GM20431 (cell line): Measurements from ENCODE around the gene SESN1.
"Not testable (repeated sequence)": the region's sequence is repeated elsewhere in the genome, so short reads cannot be mapped to it uniquely, and the experiment has no call there.

ENCODE experiments used
- in situ Hi-C: fragments of 300-500 bp; cut with MseI, MboI; formaldehyde crosslinking; loops from one replicate; pipeline ENCODE4 v1.15.0; 2020; ENCODE audit warnings: low sequenced_read_pairs; ENCODE audit not compliant: unreplicated experiment

The SESN1 gene

DNA sequence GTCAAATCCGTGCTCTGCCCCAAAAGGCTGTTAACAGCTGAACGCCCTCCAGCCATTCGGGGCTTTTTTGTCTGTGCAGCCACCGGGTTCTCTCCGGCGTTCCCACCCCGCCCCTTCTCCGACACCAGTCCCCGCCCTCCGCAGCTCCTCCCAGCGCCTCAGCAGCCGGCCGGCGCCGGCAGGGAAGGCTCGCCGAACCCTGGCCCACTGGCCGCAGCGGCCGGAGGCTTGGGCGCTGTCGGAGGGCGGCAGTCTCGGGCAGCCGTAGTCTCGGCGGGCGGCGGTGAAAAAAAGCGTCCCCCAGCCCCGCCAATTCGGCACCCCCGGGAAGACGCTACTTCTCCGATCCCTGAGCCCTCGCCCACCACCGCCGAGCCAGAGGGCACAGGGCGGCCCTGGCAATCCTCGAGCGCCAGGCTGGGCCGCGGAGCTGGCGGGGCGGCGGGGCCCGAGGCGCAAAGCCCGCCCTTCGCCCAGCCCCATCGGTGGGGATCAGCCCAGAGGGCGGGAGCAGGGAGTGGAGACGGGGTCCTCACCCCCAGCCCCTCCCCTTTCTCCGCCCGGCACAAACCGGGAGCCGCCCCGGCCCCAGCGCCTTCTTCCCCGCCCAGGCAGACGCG is at the start of gene SESN1:
Gene SESN1, minus strand, starts transcription at position 431 of the 620 bp plus-strand sequence. CDS start 773 bp downstream, outside the sequence.
- in situ Hi-C loops = no loop called here

GRCh38 chr6:109143191-109143590 is 48.5 kb upstream of the SESN1 start:
- in situ Hi-C loops = no loop called here

GRCh38 chr6:109142067-109142466 is 47.4 kb upstream of the SESN1 start:
- in situ Hi-C loops = not testable (repeated sequence)

DNA sequence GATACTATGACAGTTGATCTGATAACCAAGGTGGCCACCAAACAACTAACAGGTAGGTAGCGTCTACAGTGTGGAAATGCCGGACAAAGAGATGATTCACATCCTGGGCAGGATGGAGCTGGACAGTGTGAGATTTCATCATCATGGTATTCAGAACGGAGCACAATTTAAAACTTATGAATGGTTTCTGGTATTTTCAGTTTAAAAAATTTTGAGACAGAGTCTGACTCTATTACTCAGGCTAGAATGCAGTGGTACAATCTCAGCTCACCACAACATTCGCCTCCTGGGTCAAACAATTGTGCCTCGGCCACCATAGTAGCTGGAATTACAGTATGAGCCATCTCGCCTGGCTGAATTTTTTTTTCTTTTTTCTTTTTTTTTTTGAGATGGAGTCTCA is 44.5 kb upstream of the SESN1 start:
- in situ Hi-C loops = no loop called here

DNA sequence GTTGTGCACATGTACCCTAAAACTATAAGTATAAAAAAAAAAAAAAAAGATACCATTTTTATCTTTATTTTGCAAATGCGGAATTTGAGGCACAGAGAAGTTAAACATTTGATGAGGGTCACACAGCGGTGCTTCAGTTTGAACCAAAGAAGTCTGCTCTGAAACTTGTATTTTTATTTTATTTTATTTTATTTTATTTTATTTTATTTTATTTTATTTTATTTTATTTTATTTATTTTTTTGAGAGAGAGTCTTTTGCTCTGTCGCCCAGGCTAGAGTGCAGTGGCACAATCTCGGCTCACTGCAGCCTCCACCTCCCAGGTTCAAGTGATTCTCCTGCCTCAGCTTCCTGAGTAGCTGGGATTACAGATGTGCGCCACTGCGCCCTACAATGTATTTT is 41.9 kb upstream of the SESN1 start:
- in situ Hi-C loops = not testable (repeated sequence)

GRCh38 chr6:109136039-109136438 is 41.4 kb upstream of the SESN1 start:
- in situ Hi-C loops = not testable (repeated sequence)

DNA sequence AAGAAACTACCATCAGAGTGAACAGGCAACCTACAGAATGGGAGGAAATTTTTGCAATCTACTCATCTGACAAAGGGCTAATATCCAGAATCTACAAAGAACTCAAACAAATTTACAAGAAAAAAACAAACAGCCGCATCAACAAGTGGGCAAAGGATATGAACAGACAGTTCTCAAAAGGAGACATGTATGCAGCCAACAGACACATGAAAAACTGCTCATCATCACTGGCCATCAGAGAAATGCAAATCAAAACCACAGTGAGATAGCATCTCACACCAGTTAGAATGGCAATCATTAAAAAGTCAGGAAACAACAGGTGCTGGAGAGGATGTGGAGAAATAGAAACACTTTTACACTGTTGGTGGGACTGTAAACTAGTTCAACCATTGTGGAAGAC is 41.0 kb upstream of the SESN1 start:
- in situ Hi-C loops = not testable (repeated sequence)

DNA sequence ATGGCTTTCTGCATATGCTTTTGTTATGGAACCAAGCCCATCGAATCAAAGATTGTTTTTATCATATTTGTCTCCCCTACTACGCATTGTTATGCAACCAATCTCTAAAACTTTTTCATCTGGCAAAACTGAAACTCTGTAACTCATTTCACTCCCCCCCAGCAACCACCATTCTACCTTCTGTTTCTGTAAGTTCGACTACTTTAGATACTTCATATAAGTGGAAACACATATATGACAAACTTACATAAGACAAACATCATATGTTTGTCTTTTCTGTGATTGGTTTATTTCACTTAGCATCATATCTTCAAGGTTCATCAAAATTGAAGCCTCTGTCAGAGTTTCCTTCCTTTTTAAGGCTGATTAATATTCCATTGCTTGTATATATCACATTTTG is 35.4 kb upstream of the SESN1 start:
- in situ Hi-C loops = no loop called here

- in situ Hi-C loops = no loop called here
Observed at GRCh38 chr6:109125504-109125903, 30.9 kb upstream of the SESN1 start.

- in situ Hi-C loops = no loop called here
Observed at GRCh38 chr6:109124219-109124618, 29.6 kb upstream of the SESN1 start.

DNA sequence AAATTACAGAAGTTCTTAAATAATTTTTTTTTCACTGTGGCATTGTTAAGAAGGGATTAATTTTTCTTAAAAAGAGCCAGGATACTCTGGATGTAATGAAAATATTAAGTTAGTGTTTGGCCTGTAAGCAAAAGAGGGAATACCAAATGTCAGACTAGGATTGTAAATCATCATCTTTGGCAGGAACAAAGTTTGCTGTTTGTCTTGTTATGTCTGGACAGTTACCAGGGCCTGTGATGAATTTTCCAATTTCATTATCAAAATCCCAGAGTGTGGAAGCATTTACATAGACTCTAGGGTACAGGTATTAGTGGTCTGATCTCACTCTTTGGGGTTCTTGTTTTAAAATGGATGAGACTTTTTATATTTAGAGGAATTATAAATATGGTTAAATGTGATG is 26.8 kb upstream of the SESN1 start:
- in situ Hi-C loops = no loop called here

- in situ Hi-C loops = no loop called here
Observed at GRCh38 chr6:109118871-109119354, 24.3 kb upstream of the SESN1 start.

GRCh38 chr6:109118337-109118736 is 23.7 kb upstream of the SESN1 start:
- in situ Hi-C loops = no loop called here

GRCh38 chr6:109117346-109118035 is 22.8 kb upstream of the SESN1 start:
- in situ Hi-C loops = no loop called here

DNA sequence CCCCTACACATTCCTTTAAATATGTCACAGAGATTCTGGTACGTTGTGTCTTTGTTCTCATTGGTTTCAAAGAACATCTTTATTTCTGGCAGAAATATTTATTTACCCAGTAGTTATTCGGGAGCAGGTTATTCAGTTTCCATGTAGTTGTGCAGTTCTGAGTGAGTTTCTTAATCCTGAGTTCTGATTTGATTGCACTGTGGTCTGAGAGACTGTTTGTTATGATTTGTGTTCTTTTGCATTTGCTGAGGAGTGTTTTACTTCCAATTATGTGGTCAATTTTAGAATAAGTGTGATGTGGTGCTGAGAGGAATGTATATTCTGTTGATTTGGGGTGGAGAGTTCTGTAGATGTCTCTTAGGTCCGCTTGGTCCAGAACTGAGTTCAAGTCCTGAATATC is 18.0 kb upstream of the SESN1 start:
- in situ Hi-C loops = not testable (repeated sequence)

GRCh38 chr6:109109663-109110062 is 15.0 kb upstream of the SESN1 start:
- in situ Hi-C loops = not testable (repeated sequence)

DNA sequence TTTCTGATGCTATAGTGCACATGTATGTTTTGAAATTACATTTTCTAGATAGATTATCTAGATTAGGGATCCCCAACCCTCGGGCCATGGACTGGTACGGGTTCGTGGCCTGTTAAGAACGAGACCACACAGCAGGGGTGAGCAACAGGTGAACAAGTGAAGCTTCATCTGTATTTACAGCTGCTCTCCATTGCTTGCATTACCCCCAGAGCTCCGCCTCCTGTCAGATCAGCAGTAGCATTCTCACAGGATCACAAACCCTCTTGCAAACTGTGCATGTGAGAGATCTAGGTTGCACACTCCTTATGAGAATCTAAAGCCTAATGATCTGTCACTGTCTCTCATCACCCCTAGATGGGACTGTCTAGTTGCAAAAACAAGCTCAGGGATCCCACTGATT is 11.0 kb upstream of the SESN1 start:
- in situ Hi-C loops = no loop called here

DNA sequence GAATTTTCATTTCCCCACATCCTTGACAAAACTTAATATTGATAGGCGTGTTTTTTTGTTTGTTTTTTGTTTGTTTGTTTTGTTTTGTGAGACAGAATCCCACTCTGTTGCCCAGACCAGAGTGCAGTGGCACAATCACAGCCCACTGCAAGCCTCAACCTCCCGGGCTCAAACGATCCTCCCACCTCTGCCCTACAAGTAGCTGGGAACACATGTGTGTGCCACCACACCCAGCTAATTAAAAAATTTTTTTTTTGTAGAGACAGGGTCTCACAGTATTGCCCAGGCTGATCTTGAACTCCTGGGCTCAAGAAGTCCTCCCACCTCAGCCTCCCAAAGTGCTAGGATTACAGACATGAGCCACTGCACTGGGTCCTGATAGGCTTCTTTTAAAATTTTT is 9.9 kb upstream of the SESN1 start:
- in situ Hi-C loops = no loop called here

DNA sequence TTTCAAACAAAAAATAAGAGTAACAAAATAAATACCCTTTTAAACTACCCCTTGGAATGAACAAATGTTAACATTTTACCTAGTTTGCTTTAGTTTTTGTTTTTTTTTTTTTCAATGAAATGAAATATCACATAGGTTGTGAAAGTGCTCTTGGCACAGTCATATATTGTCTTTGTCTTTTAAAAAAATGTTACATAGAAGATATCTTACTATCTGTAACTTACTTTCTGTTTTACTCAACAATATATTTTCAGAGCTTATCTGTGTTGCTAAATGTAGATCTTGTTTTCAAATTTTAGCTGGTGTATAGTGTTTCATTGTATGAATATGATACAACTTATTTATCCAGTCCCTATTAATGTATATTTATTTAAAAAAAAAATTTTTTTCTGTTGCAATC is 9.3 kb upstream of the SESN1 start:
- in situ Hi-C loops = no loop called here

DNA sequence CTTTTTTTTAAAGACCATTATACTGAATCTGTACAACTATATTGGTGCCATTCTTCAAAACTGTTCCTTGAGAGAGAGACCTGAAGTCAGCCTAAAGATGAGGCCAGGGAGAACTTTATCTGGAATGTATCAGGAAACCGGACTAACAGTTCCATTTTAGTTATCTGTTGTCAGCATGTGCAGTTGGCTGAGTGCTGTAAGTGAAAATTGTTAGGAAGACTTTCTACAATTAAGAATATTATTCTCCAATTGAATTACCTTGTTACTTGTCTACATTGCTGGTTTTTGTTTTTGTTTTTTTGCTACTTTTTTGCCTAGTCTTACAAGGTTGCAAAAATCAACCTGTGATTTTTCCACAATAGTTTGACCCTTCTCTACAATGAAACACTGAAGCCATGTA is 8.1 kb upstream of the SESN1 start:
- in situ Hi-C loops = no loop called here

GRCh38 chr6:109097661-109098060 is 3.0 kb upstream of the SESN1 start:
- in situ Hi-C loops = no loop called here

- in situ Hi-C loops = no loop called here
Observed at GRCh38 chr6:109096208-109096607, 1.6 kb upstream of the SESN1 start.
